GM23248 (cell line): Measurements from ENCODE around the gene AJAP1.

Experiments used
- EZH2 ChIP-seq: fragments of 200-600 bp; sonication (generic); IDR thresholded peaks from 2 replicates; pipeline ENCODE4 v1.6.1; 2018; ENCODE audit warnings: antibody characterized with exemption, mild to moderate bottlenecking; ENCODE audit not compliant: insufficient read depth, poor library complexity, severe bottlenecking
- EZH2phosphoT487 ChIP-seq: fragments of 200-600 bp; sonication (generic); IDR thresholded peaks from 2 replicates; pipeline ENCODE4 v1.6.1; 2018; ENCODE audit warnings: antibody characterized with exemption, moderate library complexity, mild to moderate bottlenecking, low read depth; ENCODE audit not compliant: insufficient read depth

DNA sequence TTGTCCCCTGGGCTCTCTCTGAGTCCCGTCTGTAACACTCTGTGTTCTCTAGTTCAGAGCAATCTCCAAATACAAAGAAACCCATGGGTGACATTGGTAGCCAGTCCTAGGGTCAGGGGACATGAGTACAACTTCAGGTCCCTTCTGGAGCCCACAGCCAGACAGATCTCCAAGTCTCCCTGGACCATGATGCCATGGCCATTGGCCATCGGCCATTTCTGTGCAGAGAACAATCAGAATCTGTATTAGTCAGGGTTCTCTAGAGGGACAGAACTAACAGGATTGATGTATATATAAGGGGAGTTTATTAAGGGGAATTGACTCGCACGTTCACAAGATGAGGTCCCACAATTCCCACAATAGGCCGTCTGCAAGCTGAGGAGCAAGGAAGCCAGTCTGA, 106.9 kb downstream of the AJAP1 start:
- TF ChIP-seq EZH2 (no peak), EZH2phosphoT487 (no peak)
